ENCODE data around the gene NSDHL. TPM values are rescaled to one million over a fixed set of nuclear protein-coding genes. Genes with fewer than 3 reads are reported as not detected.

The NSDHL gene
- total RNA-seq, 2 donors from 2014 or later, result 14.1 to 28.1 TPM

GRCh38 chrX:152913346-152913745, 82.5 kb downstream of the NSDHL start:
- DNase-seq (ENCODE audit: low spot score), result no peak
- Histone ChIP-seq H3K4me1 (no peaks in the 10 kb centered on the region), H3K4me3 (no peak overlapping the region), H3K36me3 (no peaks in the 10 kb centered on the region), H3K27ac (no peak overlapping the region), H3K9me3 (no peaks in the 10 kb centered on the region), H3K27me3 (no peaks in the 10 kb centered on the region)
- TF ChIP-seq, protein P1, sequence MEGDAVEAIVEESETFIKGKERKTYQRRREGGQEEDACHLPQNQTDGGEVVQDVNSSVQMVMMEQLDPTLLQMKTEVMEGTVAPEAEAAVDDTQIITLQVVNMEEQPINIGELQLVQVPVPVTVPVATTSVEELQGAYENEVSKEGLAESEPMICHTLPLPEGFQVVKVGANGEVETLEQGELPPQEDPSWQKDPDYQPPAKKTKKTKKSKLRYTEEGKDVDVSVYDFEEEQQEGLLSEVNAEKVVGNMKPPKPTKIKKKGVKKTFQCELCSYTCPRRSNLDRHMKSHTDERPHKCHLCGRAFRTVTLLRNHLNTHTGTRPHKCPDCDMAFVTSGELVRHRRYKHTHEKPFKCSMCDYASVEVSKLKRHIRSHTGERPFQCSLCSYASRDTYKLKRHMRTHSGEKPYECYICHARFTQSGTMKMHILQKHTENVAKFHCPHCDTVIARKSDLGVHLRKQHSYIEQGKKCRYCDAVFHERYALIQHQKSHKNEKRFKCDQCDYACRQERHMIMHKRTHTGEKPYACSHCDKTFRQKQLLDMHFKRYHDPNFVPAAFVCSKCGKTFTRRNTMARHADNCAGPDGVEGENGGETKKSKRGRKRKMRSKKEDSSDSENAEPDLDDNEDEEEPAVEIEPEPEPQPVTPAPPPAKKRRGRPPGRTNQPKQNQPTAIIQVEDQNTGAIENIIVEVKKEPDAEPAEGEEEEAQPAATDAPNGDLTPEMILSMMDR (IDR thresholded peaks at IDR 0.05), result no peak

GRCh38 chrX:152913910-152914309, 83.0 kb downstream of the NSDHL start:
- TF ChIP-seq, protein P1 (IDR thresholded peaks at IDR 0.05), result no peak
- no peak for DNase-seq (ENCODE audit: low spot score)
- Histone ChIP-seq H3K4me3 (no peak overlapping the region), H3K27me3 (no peaks in the 10 kb centered on the region), H3K4me1 (no peaks in the 10 kb centered on the region), H3K9me3 (no peaks in the 10 kb centered on the region), H3K27ac (no peak overlapping the region), H3K36me3 (no peaks in the 10 kb centered on the region)

- Histone ChIP-seq H3K27ac (no peak overlapping the region), H3K4me3 (no peak overlapping the region), H3K9me3 (no peaks in the 10 kb centered on the region), H3K36me3 (no peaks in the 10 kb centered on the region), H3K4me1 (no peaks in the 10 kb centered on the region), H3K27me3 (no peaks in the 10 kb centered on the region)
- DNase-seq (ENCODE audit: low spot score), result no peak
- TF ChIP-seq, protein P1 (IDR thresholded peaks at IDR 0.05), result peak in 1 of 2 donors; percentile 50
Observed at GRCh38 chrX:152915541-152916241, 84.8 kb downstream of the NSDHL start.

- H3K27ac ChIP-seq, result no peak overlapping the region
- no peaks in the 10 kb centered on the region for H3K36me3 ChIP-seq
- no peak for DNase-seq (ENCODE audit: low spot score)
- no peaks in the 10 kb centered on the region for H3K27me3 ChIP-seq
- H3K4me1 ChIP-seq, result no peaks in the 10 kb centered on the region
- TF ChIP-seq, protein P1 (IDR thresholded peaks at IDR 0.05), result no peak
- no peak overlapping the region for H3K4me3 ChIP-seq
- H3K9me3 ChIP-seq, result no peaks in the 10 kb centered on the region
Observed at GRCh38 chrX:152917656-152918579, 87.1 kb downstream of the NSDHL start.

- no peak for DNase-seq (ENCODE audit: low spot score)
- Histone ChIP-seq H3K36me3 (no peaks in the 10 kb centered on the region), H3K9me3 (no peaks in the 10 kb centered on the region), H3K4me3 (no peak overlapping the region), H3K27ac (no peak overlapping the region), H3K27me3 (no peaks in the 10 kb centered on the region), H3K4me1 (no peaks in the 10 kb centered on the region)
- TF ChIP-seq, protein P1 (IDR thresholded peaks at IDR 0.05), result no peak
Observed at GRCh38 chrX:152918707-152919106, 87.8 kb downstream of the NSDHL start.

Other genes starting within 250 kb of the NSDHL start
- gene GABRQ, start 193.2 kb upstream of the NSDHL start, total RNA-seq, result under 1 TPM in 1 of 2 donors, not detected in 1; 0.04 TPM
- not detected for gene MAGEA3, start 132.3 kb upstream of the NSDHL start, total RNA-seq
- not detected for gene CSAG2, start 121.8 kb upstream of the NSDHL start, total RNA-seq
- not detected for gene MAGEA2B, start 116.4 kb upstream of the NSDHL start, total RNA-seq
- gene CSAG1, start 97.3 kb upstream of the NSDHL start, total RNA-seq, result not detected
- not detected for gene MAGEA12, start 97.3 kb upstream of the NSDHL start, total RNA-seq
- gene MAGEA2, start 77.2 kb upstream of the NSDHL start, total RNA-seq, result not detected
- not detected for gene CSAG3, start 71.8 kb upstream of the NSDHL start, total RNA-seq
- gene MAGEA6, start 61.4 kb upstream of the NSDHL start, total RNA-seq, result not detected
- gene CETN2, start 306 bp upstream of the NSDHL start, total RNA-seq, result 10 to 100 TPM; 23.3 to 23.5 TPM
- 1 to 10 TPM; 1.3 to 2.0 TPM for gene ZNF185, start 67.0 kb downstream of the NSDHL start, total RNA-seq
- not detected for gene PNMA5, start 163.1 kb downstream of the NSDHL start, total RNA-seq
- gene PNMA3, start 225.4 kb downstream of the NSDHL start, total RNA-seq, result 1 to 10 TPM in 1 of 2 donors, under 1 TPM in 1; 0.63 to 2.6 TPM
- 1 to 10 TPM; 1.7 to 2.9 TPM for gene PNMA6A, start 241.4 kb downstream of the NSDHL start, total RNA-seq